HFFc6 (cell line): ENCODE measurements around the gene SPIN1. TPM values are rescaled to one million over a fixed set of nuclear protein-coding genes. Genes with fewer than 3 reads are reported as not detected.

ENCODE experiments used
- DNase-seq: peaks from one replicate; pipeline ENCODE4 v3.0.0-alpha.2; 2018
- H3K27ac Mint-ChIP-seq: 2 replicates; pipeline ENCODE4 v1.8.0; 2020; ENCODE audit warnings: mild to moderate bottlenecking, mixed read lengths
- H3K27me3 Mint-ChIP-seq: 2 replicates; pipeline ENCODE4 v1.8.0; 2021; ENCODE audit warnings: mild to moderate bottlenecking, moderate library complexity, mixed read lengths; ENCODE audit not compliant: insufficient read depth
- H3K36me3 Mint-ChIP-seq: 2 replicates; pipeline ENCODE4 v1.8.0; 2021; ENCODE audit warnings: low read depth, mixed read lengths
- H3K4me1 Mint-ChIP-seq: 2 replicates; pipeline ENCODE4 v1.8.0; 2020; ENCODE audit warnings: low read depth, mixed read lengths
- H3K4me3 Mint-ChIP-seq: 2 replicates; pipeline ENCODE4 v1.8.0; 2020; ENCODE audit warnings: mild to moderate bottlenecking, moderate library complexity, mixed read lengths
- H3K9me3 Mint-ChIP-seq: 2 replicates; pipeline ENCODE4 v1.8.0; 2020; ENCODE audit warnings: mild to moderate bottlenecking, mixed read lengths
- total RNA-seq, 6 experiments: library from RNA; stranded (reverse); fragmentation: NEBNext Ultra II Directional; extraction: Animal tissue kit (Norgen Biotek cat#: 25700); gene quantifications; 2 replicates in 1 of 6; 3 replicates in 5 of 6; pipeline ENCODE4 v1.2.3, GENCODE V29; 2021
- TF ChIP-seq, protein P1 (sequence below): fragments of 200-600 bp; sonication (generic); IDR thresholded peaks from 2 replicates; pipeline ENCODE4 v1.5.0; 2021; ENCODE audit warnings: antibody characterized with exemption, mild to moderate bottlenecking

The SPIN1 gene
- total RNA-seq, 6 experiments from 2014 or later: 97.2 to 131 (median 119) TPM

- peaks cover 11% of the 10 kb centered on the region; the same call in 1 of the 2 replicates for H3K4me1 Mint-ChIP-seq
- H3K4me3 Mint-ChIP-seq: no peak overlapping the region
- peaks cover 7% of the 10 kb centered on the region for H3K36me3 Mint-ChIP-seq
- no peak overlapping the region for H3K27ac Mint-ChIP-seq
- no peak for DNase-seq
- H3K9me3 Mint-ChIP-seq: peaks cover 5% of the 10 kb centered on the region
- H3K27me3 Mint-ChIP-seq: no peaks in the 10 kb centered on the region; the same call in 1 of the 2 replicates
- TF ChIP-seq, protein P1, sequence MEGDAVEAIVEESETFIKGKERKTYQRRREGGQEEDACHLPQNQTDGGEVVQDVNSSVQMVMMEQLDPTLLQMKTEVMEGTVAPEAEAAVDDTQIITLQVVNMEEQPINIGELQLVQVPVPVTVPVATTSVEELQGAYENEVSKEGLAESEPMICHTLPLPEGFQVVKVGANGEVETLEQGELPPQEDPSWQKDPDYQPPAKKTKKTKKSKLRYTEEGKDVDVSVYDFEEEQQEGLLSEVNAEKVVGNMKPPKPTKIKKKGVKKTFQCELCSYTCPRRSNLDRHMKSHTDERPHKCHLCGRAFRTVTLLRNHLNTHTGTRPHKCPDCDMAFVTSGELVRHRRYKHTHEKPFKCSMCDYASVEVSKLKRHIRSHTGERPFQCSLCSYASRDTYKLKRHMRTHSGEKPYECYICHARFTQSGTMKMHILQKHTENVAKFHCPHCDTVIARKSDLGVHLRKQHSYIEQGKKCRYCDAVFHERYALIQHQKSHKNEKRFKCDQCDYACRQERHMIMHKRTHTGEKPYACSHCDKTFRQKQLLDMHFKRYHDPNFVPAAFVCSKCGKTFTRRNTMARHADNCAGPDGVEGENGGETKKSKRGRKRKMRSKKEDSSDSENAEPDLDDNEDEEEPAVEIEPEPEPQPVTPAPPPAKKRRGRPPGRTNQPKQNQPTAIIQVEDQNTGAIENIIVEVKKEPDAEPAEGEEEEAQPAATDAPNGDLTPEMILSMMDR: no peak
Observed at GRCh38 chr9:88503845-88504764, 115.9 kb downstream of the SPIN1 start.

DNA sequence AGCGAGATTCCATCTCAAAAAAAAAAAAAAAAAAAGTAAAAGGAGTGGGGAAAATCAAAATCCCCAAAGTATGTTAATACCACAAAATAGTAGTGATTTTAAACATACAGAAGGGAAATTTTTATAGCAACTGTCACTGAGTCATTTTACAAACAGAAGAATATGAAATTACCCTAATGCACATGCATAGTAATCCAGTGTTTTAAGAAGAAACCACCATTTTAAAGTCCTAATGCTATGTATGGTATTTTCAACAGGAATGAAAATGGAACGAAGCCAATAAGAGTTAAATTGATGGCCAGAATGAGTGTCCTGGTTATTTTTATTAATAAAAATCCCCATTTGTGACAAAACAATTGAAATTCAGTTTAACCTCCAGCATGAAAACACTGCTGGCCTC lies 120.1 kb downstream of the SPIN1 start:
- no peak overlapping the region for H3K4me3 Mint-ChIP-seq
- TF ChIP-seq, protein P1: no peak
- DNase-seq: no peak
- H3K36me3 Mint-ChIP-seq: peaks cover 8% of the 10 kb centered on the region
- no peak overlapping the region for H3K27ac Mint-ChIP-seq
- peaks cover 11% of the 10 kb centered on the region; the same call in 1 of the 2 replicates for H3K4me1 Mint-ChIP-seq
- H3K9me3 Mint-ChIP-seq: peaks cover 5% of the 10 kb centered on the region
- H3K27me3 Mint-ChIP-seq: no peaks in the 10 kb centered on the region; the same call in 1 of the 2 replicates

- TF ChIP-seq, protein P1: no peak
- Mint-ChIP-seq H3K4me1 (peaks cover 18% of the 10 kb centered on the region), H3K27ac (no peak overlapping the region), H3K36me3 (peaks cover 20% of the 10 kb centered on the region), H3K27me3 (no peaks in the 10 kb centered on the region; the same call in 1 of the 2 replicates), H3K4me3 (no peak overlapping the region), H3K9me3 (peaks cover 12% of the 10 kb centered on the region)
- no peak for DNase-seq
Observed at GRCh38 chr9:88511906-88512305, 123.7 kb downstream of the SPIN1 start.

DNA sequence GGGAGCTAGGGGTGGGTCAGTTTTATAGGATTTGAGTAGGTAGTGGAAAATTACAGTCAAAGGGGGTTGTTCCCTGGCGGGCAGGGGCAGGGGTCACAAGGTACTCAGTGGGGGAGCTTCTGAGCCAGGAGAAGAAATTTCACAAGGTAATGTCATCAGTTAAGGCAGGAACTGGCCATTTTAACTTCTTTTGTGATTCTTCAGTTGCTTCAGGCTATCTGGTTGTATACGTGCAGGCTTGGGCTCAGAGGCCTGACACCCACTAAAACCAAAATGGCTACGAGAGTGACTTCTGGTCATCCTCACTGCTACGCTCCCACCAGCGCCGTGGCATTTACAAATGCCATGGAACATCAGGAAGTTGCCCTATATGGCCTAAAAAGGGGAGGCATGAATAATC lies 126.0 kb downstream of the SPIN1 start:
- Mint-ChIP-seq H3K9me3 (peaks cover 8% of the 10 kb centered on the region; the same call in 1 of the 2 replicates), H3K36me3 (peaks cover 22% of the 10 kb centered on the region), H3K4me1 (peaks cover 8% of the 10 kb centered on the region), H3K4me3 (no peak overlapping the region), H3K27ac (no peak overlapping the region), H3K27me3 (no peaks in the 10 kb centered on the region; the same call in 1 of the 2 replicates)
- no peak for DNase-seq
- TF ChIP-seq, protein P1: no peak

- peaks cover 35% of the 10 kb centered on the region for H3K4me1 Mint-ChIP-seq
- H3K27ac Mint-ChIP-seq: no peak overlapping the region
- no peaks in the 10 kb centered on the region for H3K9me3 Mint-ChIP-seq
- H3K36me3 Mint-ChIP-seq: peaks cover 21% of the 10 kb centered on the region
- no peaks in the 10 kb centered on the region; the same call in 1 of the 2 replicates for H3K27me3 Mint-ChIP-seq
- H3K4me3 Mint-ChIP-seq: no peak overlapping the region
- TF ChIP-seq, protein P1: no peak
- DNase-seq: no peak
Observed at GRCh38 chr9:88521308-88521707, 133.1 kb downstream of the SPIN1 start.
